HepG2 (cell line): ENCODE measurements around the gene RBM27. TPM values are rescaled to one million over a fixed set of nuclear protein-coding genes. Genes with fewer than 3 reads are reported as not detected.

ENCODE experiments used
- ARNT2 ChIP-seq: sonication (generic); formaldehyde crosslinking; IDR thresholded peaks from 2 replicates; pipeline ENCODE4 v1.8.0; 2022; ENCODE audit warnings: mild to moderate bottlenecking, low read depth, missing genetic modification reagents, moderate library complexity
- CERS6 ChIP-seq: sonication (generic); formaldehyde crosslinking; IDR thresholded peaks from 2 replicates; pipeline ENCODE4 v1.5.0; 2020; ENCODE audit warnings: missing genetic modification reagents
- ELF3 ChIP-seq: IDR thresholded peaks from 2 replicates; pipeline ENCODE4 v1.6.1; 2016; ENCODE audit warnings: missing genetic modification reagents, missing compliant biosample characterization
- ETV6 ChIP-seq: sonication (generic); formaldehyde crosslinking; conservative IDR thresholded peaks from 2 replicates; pipeline ENCODE4 v1.4.0; 2020; ENCODE audit warnings: missing genetic modification reagents
- GTF2F1 ChIP-seq: fragments of 150-350 bp; IDR thresholded peaks from 2 replicates; pipeline ENCODE4 v1.6.1; 2014; ENCODE audit warnings: low read length
- HOXA7 ChIP-seq: sonication (generic); formaldehyde crosslinking; IDR thresholded peaks from 2 replicates; pipeline ENCODE4 v1.8.1; 2022; ENCODE audit warnings: mild to moderate bottlenecking, missing genetic modification reagents, moderate library complexity
- KLF6 ChIP-seq: IDR thresholded peaks from 2 replicates; pipeline ENCODE4 v1.8.0; 2016; ENCODE audit warnings: missing biosample characterization, missing genetic modification reagents
- LCORL ChIP-seq, 2 experiments: fragments of 450-650 bp in 1 of 2; sonication (generic) in 1 of 2; formaldehyde crosslinking in 1 of 2; IDR thresholded peaks; 2 replicates each; pipeline versions ENCODE4 v1.5.0 to v1.6.1; 2017 to 2020; ENCODE audit warnings: antibody characterized with exemption in 1 of 2, missing genetic modification reagents in 1 of 2
- MTA3 ChIP-seq: sonication (generic); formaldehyde crosslinking; IDR thresholded peaks from 2 replicates; pipeline ENCODE4 v1.4.0; 2020; ENCODE audit warnings: missing genetic modification reagents
- NBN ChIP-seq: fragments of 450-650 bp; conservative IDR thresholded peaks from 2 replicates; pipeline ENCODE4 v1.6.1; 2017
- NONO ChIP-seq, 2 experiments: fragments of 450-650 bp in 1 of 2; sonication (generic) in 1 of 2; formaldehyde crosslinking in 1 of 2; IDR thresholded peaks in 1 of 2; conservative IDR thresholded peaks in 1 of 2; 2 replicates each; pipeline versions ENCODE4 v1.6.1 to v1.8.0; 2017 to 2022; ENCODE audit warnings: mild to moderate bottlenecking in 1 of 2, missing genetic modification reagents in 1 of 2, moderate library complexity in 1 of 2
- SAFB2 ChIP-seq: sonication (generic); formaldehyde crosslinking; IDR thresholded peaks from 2 replicates; pipeline ENCODE4 v1.5.1; 2020; ENCODE audit warnings: missing genetic modification reagents, low read depth, mild to moderate bottlenecking, borderline replicate concordance
- TAF15 ChIP-seq: fragments of 200-400 bp; formaldehyde crosslinking; IDR thresholded peaks from one replicate; pipeline ENCODE4 v1.6.1; 2018; ENCODE audit warnings: mild to moderate bottlenecking, low read depth, low read length; ENCODE audit not compliant: poor library complexity, severe bottlenecking
- ZBTB4 ChIP-seq: sonication (generic); formaldehyde crosslinking; IDR thresholded peaks from 2 replicates; pipeline ENCODE4 v1.4.0; 2020; ENCODE audit warnings: missing genetic modification reagents, mild to moderate bottlenecking, borderline replicate concordance
- ZMAT3 ChIP-seq: sonication (generic); formaldehyde crosslinking; conservative IDR thresholded peaks from 2 replicates; pipeline ENCODE4 v1.7.0; 2021; ENCODE audit warnings: missing genetic modification reagents
- ZNF160 ChIP-seq: sonication (generic); formaldehyde crosslinking; IDR thresholded peaks from 2 replicates; pipeline ENCODE4 v1.8.0; 2022; ENCODE audit warnings: mild to moderate bottlenecking, inconsistent platforms, missing genetic modification reagents
- polyA plus RNA-seq, 8 experiments: library from polyadenylated mRNA; depleted of rRNA in 3 of 8; stranded (reverse) in 7 of 8; unstranded in 1 of 8; fragments of >200 nt; fragmentation: Illumina TruSeq in 4 of 8; extraction: Trizol in 4 of 8; gene quantifications; 2 replicates each; pipeline versions ENCODE4 v1.2.1 to v1.2.3, GENCODE V29; 2011 to 2016; ENCODE audit warnings: low read depth in 4 of 8, missing spikeins in 1 of 8, mixed read lengths in 1 of 8; ENCODE audit not compliant: insufficient read depth in 1 of 8
- total RNA-seq, 5 experiments: library from RNA; depleted of rRNA; stranded (reverse); fragments of >200 nt; fragmentation: Illumina TruSeq; extraction: Trizol; gene quantifications; 2 replicates each; pipeline ENCODE4 v1.2.3, GENCODE V29; 2016; ENCODE audit warnings: low read depth in 1 of 5
- TF ChIP-seq, protein P1 (sequence below), 2 experiments: sonication (generic) in 1 of 2; formaldehyde crosslinking in 1 of 2; IDR thresholded peaks; 2 replicates each; pipeline versions ENCODE4 v1.4.0 to v1.6.1; 2016 to 2020; ENCODE audit warnings: borderline replicate concordance in 1 of 2, low read depth in 1 of 2, mild to moderate bottlenecking in 1 of 2, missing genetic modification reagents in 1 of 2
- TF ChIP-seq, protein P2 (sequence below): sonication (generic); formaldehyde crosslinking; IDR thresholded peaks from 2 replicates; pipeline ENCODE4 v1.4.0; 2020; ENCODE audit warnings: mild to moderate bottlenecking, missing genetic modification reagents
- TF ChIP-seq, protein P3 (sequence below): IDR thresholded peaks from 2 replicates; pipeline ENCODE4 v1.6.1; 2016; ENCODE audit warnings: mild to moderate bottlenecking, missing biosample characterization, missing genetic modification reagents

The RBM27 gene
- total and polyA plus RNA-seq, 2 of the 13 experiments (the other 11 are each of a cell fraction or from before 2014, with no cell fraction given), result 12.9 to 23.4 TPM

DNA sequence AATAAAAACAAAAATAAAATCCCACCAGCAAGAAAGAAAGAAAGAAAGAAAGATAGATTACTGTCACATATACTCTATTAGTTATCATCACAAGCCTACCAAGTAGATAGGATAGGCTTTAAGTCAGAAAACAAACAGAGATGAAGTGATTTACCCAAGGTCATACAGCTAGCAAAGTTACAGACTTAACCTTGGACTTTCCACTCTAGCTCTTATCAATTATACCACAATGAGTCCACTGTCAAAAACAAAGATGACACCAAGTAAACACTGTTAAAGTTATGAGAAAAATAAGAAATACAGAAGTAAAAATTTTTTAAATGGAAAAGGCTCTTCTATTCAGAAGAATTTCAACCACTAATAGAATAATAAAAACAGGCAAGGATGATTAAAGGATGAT lies 34.3 kb upstream of the RBM27 start (continued):
- no peak for TF ChIP-seq ZBTB4 (CRISPR knock-in tag)
- TF ChIP-seq SAFB2 (CRISPR knock-in tag), result no peak
- no peak for TF ChIP-seq ZMAT3 (CRISPR knock-in tag)
- no peak for TF ChIP-seq LCORL (IDR thresholded peaks at IDR 0.05)
- TF ChIP-seq LCORL (CRISPR knock-in tag; IDR thresholded peaks at IDR 0.05), result no peak
- no peak for TF ChIP-seq ETV6
- TF ChIP-seq, protein P1, sequence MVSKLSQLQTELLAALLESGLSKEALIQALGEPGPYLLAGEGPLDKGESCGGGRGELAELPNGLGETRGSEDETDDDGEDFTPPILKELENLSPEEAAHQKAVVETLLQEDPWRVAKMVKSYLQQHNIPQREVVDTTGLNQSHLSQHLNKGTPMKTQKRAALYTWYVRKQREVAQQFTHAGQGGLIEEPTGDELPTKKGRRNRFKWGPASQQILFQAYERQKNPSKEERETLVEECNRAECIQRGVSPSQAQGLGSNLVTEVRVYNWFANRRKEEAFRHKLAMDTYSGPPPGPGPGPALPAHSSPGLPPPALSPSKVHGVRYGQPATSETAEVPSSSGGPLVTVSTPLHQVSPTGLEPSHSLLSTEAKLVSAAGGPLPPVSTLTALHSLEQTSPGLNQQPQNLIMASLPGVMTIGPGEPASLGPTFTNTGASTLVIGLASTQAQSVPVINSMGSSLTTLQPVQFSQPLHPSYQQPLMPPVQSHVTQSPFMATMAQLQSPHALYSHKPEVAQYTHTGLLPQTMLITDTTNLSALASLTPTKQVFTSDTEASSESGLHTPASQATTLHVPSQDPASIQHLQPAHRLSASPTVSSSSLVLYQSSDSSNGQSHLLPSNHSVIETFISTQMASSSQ (IDR thresholded peaks at IDR 0.05; ENCODE audit: low read depth), result no peak
- TF ChIP-seq, protein P1 (CRISPR knock-in tag; IDR thresholded peaks at IDR 0.05; ENCODE audit: borderline replicate concordance), result no peak
- no peak for TF ChIP-seq TAF15
- TF ChIP-seq ELF3 (CRISPR knock-in tag), result 0 out of 2 replicates have a peak, but pooled peaks have one; percentile 35
- TF ChIP-seq HOXA7 (CRISPR knock-in tag), result no peak
- TF ChIP-seq GTF2F1, result no peak
- TF ChIP-seq, protein P2, sequence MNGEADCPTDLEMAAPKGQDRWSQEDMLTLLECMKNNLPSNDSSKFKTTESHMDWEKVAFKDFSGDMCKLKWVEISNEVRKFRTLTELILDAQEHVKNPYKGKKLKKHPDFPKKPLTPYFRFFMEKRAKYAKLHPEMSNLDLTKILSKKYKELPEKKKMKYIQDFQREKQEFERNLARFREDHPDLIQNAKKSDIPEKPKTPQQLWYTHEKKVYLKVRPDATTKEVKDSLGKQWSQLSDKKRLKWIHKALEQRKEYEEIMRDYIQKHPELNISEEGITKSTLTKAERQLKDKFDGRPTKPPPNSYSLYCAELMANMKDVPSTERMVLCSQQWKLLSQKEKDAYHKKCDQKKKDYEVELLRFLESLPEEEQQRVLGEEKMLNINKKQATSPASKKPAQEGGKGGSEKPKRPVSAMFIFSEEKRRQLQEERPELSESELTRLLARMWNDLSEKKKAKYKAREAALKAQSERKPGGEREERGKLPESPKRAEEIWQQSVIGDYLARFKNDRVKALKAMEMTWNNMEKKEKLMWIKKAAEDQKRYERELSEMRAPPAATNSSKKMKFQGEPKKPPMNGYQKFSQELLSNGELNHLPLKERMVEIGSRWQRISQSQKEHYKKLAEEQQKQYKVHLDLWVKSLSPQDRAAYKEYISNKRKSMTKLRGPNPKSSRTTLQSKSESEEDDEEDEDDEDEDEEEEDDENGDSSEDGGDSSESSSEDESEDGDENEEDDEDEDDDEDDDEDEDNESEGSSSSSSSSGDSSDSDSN (CRISPR knock-in tag), result no peak
- TF ChIP-seq, protein P3, sequence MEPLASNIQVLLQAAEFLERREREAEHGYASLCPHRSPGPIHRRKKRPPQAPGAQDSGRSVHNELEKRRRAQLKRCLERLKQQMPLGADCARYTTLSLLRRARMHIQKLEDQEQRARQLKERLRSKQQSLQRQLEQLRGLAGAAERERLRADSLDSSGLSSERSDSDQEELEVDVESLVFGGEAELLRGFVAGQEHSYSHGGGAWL (CRISPR knock-in tag), result no peak
- no peak for TF ChIP-seq NBN
- TF ChIP-seq NONO (IDR thresholded peaks at IDR 0.05), result no peak
- no peak for TF ChIP-seq NONO (CRISPR knock-in tag; conservative IDR thresholded peaks at IDR 0.05)
- TF ChIP-seq ZNF160 (CRISPR knock-in tag), result no peak
- TF ChIP-seq MTA3 (CRISPR knock-in tag), result no peak
- no peak for TF ChIP-seq ARNT2 (CRISPR knock-in tag)
- no peak for TF ChIP-seq KLF6 (CRISPR knock-in tag)
- TF ChIP-seq CERS6, result no peak
